AG04450 (cell line): Measurements from ENCODE around the gene RASGRP2. TPM values are rescaled to one million over a fixed set of nuclear protein-coding genes. Genes with fewer than 3 reads are reported as not detected.

ENCODE experiments used
- CTCF ChIA-PET: fragments of 300-600, 350-600 bp; formaldehyde crosslinking; extraction: SDS; loops from one replicate; lab custom pipeline; 2022; ENCODE audit warnings: antibody characterized with exemption, inconsistent platforms; lab: Charles Lee
- POLR2A ChIA-PET: fragments of 350-600 bp; formaldehyde crosslinking; extraction: SDS; loops from one replicate; lab custom pipeline; 2021; ENCODE audit warnings: antibody characterized with exemption, inconsistent platforms; lab: Yijun Ruan, JAX
- DNase-seq: peaks from one replicate; pipeline ENCODE4 v3.0.0-alpha.2; 2011; ENCODE audit warnings: low read depth, low spot score
- H3K27ac ChIP-seq: one replicate; pipeline ENCODE4 v1.5.1; 2012; ENCODE audit warnings: low read depth, low read length, control low read depth
- H3K27me3 ChIP-seq: one replicate; pipeline ENCODE4 v1.6.0; 2012; ENCODE audit warnings: low read length; ENCODE audit not compliant: control insufficient read depth, insufficient read depth
- H3K4me3 ChIP-seq: 2 replicates; pipeline ENCODE4 v1.5.1; 2011; ENCODE audit warnings: mild to moderate bottlenecking, low read depth, low read length, control low read depth
- H3K9me3 ChIP-seq: 2 replicates; pipeline ENCODE4 v1.5.1; 2012; ENCODE audit warnings: low read length; ENCODE audit not compliant: control insufficient read depth, insufficient read depth
- polyA plus RNA-seq: library from polyadenylated mRNA; depleted of rRNA; stranded (reverse); fragments of >200 nt; gene quantifications from 2 replicates; pipeline ENCODE4 v1.2.3, GENCODE V29; 2011
- TF ChIP-seq, protein P1 (sequence below): IDR thresholded peaks from 2 replicates; pipeline ENCODE4 v1.5.1; 2011; ENCODE audit warnings: low read depth, low read length, control low read depth, inconsistent platforms

The RASGRP2 gene
- polyA plus RNA-seq, 1 experiment = 0.43 TPM

DNA sequence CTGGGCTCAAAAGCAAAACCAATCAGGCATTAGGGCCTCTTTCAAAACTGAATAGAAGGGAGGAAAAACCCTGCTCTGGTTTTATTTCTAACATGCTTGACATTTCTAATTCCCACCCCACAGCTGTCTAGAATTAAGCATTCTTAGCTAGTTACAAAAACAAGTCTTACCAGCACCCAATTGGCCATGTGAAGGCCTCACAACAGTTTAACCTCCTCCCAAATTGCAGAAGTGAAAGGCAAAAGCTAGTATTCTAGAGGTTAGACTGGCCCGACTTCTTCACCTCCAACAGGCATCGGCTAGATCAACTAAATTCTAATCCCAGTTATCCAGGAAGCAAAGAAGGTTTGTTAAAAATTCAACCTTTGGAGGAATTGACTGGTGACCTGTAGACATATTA is 27.9 kb upstream of the RASGRP2 start:
- no peak for DNase-seq
- Histone ChIP-seq H3K4me3 (no peak overlapping the region), H3K27ac (no peak overlapping the region), H3K9me3 (no peaks in the 10 kb centered on the region), H3K27me3 (no peaks in the 10 kb centered on the region)
- POLR2A ChIA-PET = interaction anchor here (1.7 kb wide), 1 partner anchor 11 kb away, joined by 7 read pairs; no protein-coding TSS in a partner anchor
- TF ChIP-seq, protein P1, sequence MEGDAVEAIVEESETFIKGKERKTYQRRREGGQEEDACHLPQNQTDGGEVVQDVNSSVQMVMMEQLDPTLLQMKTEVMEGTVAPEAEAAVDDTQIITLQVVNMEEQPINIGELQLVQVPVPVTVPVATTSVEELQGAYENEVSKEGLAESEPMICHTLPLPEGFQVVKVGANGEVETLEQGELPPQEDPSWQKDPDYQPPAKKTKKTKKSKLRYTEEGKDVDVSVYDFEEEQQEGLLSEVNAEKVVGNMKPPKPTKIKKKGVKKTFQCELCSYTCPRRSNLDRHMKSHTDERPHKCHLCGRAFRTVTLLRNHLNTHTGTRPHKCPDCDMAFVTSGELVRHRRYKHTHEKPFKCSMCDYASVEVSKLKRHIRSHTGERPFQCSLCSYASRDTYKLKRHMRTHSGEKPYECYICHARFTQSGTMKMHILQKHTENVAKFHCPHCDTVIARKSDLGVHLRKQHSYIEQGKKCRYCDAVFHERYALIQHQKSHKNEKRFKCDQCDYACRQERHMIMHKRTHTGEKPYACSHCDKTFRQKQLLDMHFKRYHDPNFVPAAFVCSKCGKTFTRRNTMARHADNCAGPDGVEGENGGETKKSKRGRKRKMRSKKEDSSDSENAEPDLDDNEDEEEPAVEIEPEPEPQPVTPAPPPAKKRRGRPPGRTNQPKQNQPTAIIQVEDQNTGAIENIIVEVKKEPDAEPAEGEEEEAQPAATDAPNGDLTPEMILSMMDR = no peak
- CTCF ChIA-PET = interaction anchor here (0.7 kb wide), 1 partner anchor 83 kb away, joined by 3 read pairs; no protein-coding TSS in a partner anchor

DNA sequence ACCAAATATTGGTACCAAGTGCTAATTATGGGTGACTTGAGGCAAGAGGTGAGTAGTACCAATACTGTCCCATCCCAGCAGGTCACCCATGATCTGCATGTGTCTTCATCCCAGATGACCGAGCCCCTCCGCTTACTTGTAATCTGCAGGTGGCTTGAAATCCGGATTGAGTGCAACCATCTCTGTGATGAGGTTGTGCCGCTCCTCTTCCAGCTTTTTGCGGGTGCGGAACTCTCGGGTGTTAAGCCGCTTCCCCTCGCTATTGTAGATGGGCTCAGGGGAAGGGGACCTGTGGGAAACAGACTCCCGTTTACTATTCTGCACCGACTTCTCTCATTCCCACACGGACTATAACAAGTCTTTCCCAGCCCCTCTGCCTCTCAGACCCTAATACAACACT is 26.2 kb upstream of the RASGRP2 start:
- TF ChIP-seq, protein P1 = no peak
- CTCF ChIA-PET = no interaction called here
- no peak overlapping the region for H3K4me3 ChIP-seq
- H3K27me3 ChIP-seq = no peaks in the 10 kb centered on the region
- H3K27ac ChIP-seq = no peak overlapping the region
- no peak for DNase-seq
- no peaks in the 10 kb centered on the region for H3K9me3 ChIP-seq
- POLR2A ChIA-PET = interaction anchor here (0.7 to 1.7 kb wide), 2 partner anchors 10 to 29 kb away, joined by 3 to 7 read pairs; no protein-coding TSS in a partner anchor

DNA sequence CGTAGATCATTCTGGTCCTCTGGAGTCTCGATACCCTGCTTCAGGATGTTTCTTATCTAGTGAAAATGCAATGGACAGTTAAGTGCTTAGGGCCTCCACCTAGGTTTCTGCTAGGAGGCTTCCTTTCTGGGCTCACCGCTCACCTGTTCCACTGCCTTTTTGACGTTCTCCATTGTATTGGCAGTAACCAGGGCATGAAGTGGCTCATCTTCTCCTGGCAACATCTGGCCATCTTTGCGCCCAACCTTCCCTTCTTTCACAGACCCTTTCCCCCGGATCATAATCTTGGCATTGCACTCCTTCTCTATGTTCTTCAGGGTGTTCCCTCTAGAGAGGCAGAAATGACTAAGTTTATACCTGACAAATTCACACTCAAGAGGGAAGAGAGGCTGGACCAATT is 25.3 kb upstream of the RASGRP2 start:
- TF ChIP-seq, protein P1 = no peak
- Histone ChIP-seq H3K4me3 (no peak overlapping the region), H3K27ac (no peak overlapping the region), H3K27me3 (no peaks in the 10 kb centered on the region), H3K9me3 (no peaks in the 10 kb centered on the region)
- DNase-seq = no peak
- ChIA-PET CTCF (no interaction called here), POLR2A (interaction anchor here (0.5 to 0.7 kb wide), 2 partner anchors 14 to 30 kb away, joined by 3 read pairs; no protein-coding TSS in a partner anchor)

DNA sequence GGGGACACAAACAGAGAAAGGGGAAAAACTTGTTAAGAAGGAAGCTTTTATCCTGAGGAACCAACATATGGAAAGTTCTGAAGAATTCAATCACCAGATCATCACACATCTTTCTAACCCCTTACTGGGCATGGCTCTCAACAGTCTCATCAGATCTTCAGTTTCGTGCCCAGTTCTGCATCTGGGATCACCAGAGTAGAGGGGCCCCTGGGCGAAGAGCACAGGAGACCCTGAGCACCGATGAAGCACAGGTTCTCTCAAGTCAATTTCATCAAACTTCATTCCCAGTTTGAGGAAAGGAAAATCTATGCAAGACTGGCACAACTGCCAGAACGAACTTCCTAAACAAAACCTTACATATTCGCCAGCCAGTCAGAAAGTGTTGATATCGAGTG is 24.4 kb upstream of the RASGRP2 start:
- Histone ChIP-seq H3K9me3 (no peaks in the 10 kb centered on the region), H3K4me3 (no peak overlapping the region), H3K27ac (no peak overlapping the region), H3K27me3 (no peaks in the 10 kb centered on the region)
- CTCF ChIA-PET = interaction anchor here (0.6 to 2.1 kb wide), 5 partner anchors 9 to 116 kb away, joined by 3 to 11 read pairs (median 4); partner anchors contain the start of gene SF1
- TF ChIP-seq, protein P1 = no peak
- POLR2A ChIA-PET = no interaction called here
- no peak for DNase-seq
